Breast epithelium (tissue), 3 donors: Measurements from ENCODE around the gene DNAJB1.

Experiments
- CTCF ChIP-seq, 3 donors: fragments of 450-650 bp; IDR thresholded peaks; one replicate each; pipeline ENCODE4 v1.5.1; 2016 to 2017; ENCODE audit warnings: antibody characterized with exemption in 3 of 3, mild to moderate bottlenecking in 3 of 3, moderate library complexity in 3 of 3
- POLR2A ChIP-seq: fragments of 450-650 bp; IDR thresholded peaks from one replicate; pipeline ENCODE4 v1.6.1; 2016; ENCODE audit warnings: antibody characterized with exemption, mild to moderate bottlenecking, moderate library complexity
- POLR2AphosphoS5 ChIP-seq, 3 donors: sonication (generic); formaldehyde crosslinking; IDR thresholded peaks; one replicate each; pipeline ENCODE4 v1.6.1; 2017; ENCODE audit warnings: antibody characterized with exemption in 3 of 3

- TF ChIP-seq POLR2AphosphoS5 (IDR thresholded peaks at IDR 0.05), result no peak
- TF ChIP-seq CTCF (IDR thresholded peaks at IDR 0.05), result no peak
- TF ChIP-seq POLR2A, result no peak
These were observed 1.7 kb upstream of the DNAJB1 start for GRCh38 chr19:14519860-14520407.
